HepG2 (cell line): ENCODE data around the gene C10orf90. TPM values are rescaled to one million over a fixed set of nuclear protein-coding genes. Genes with fewer than 3 reads are reported as not detected.

Source experiments
- ATAC-seq: fragments of 200-7000 bp; cut with Tn5 transposase; 3 replicates; pipeline ENCODE4 v1.9.1; 2020; ENCODE audit warnings: mild to moderate bottlenecking, moderate library complexity
- BruUV-seq: library from RNA; stranded (reverse); fragments of 400-500 nt; replicated peaks from 2 replicates; lab custom pipeline; 2021; lab: Mats Ljungman, UMichigan
- CTCF ChIA-PET: fragments of 300-600 bp; formaldehyde crosslinking; extraction: SDS; loops from one replicate; lab custom pipeline; 2021; ENCODE audit warnings: low total read pairs, inconsistent platforms, low intra/inter-chr PET ratio; lab: Yijun Ruan, JAX
- POLR2A ChIA-PET: fragments of 350-600 bp; sonication (Branson Sonifier 250); formaldehyde crosslinking; loops from one replicate; lab custom pipeline; 2020; ENCODE audit warnings: antibody characterized with exemption, inconsistent platforms; lab: Yijun Ruan, JAX
- DNase-seq: peaks from one replicate; pipeline ENCODE4 v3.0.0-alpha.2; 2015; ENCODE audit warnings: low spot score
- FAIRE-seq: peaks from 3 replicates; lab custom pipeline; 2011; peaks lifted over from hg19 to GRCh38; lab: Jason Lieb, UNC
- H2AFZ ChIP-seq: one replicate; pipeline ENCODE4 v1.6.1; 2011; ENCODE audit warnings: low read length, inconsistent platforms
- H3K27ac ChIP-seq: fragments of 300-600 bp; 3 replicates; pipeline ENCODE4 v1.8.0; 2011; ENCODE audit warnings: mixed run types, mild to moderate bottlenecking, mixed read lengths, low read length, inconsistent platforms; ENCODE audit not compliant: insufficient read depth; ENCODE audit errors: extremely low read length
- H3K27me3 ChIP-seq, 2 experiments: fragments of 200-600 bp in 1 of 2; 2 replicates in 1 of 2; 3 replicates in 1 of 2; pipeline versions ENCODE4 v1.6.0 to v1.8.0; 2011; ENCODE audit warnings: low read length in 2 of 2, mild to moderate bottlenecking in 2 of 2, moderate library complexity in 2 of 2, inconsistent platforms in 1 of 2; ENCODE audit not compliant: insufficient read depth in 2 of 2, control insufficient read depth in 1 of 2
- H3K36me3 ChIP-seq, 2 experiments: fragments of 200-600 bp in 1 of 2; replicated peaks in 1 of 2; 2 replicates in 1 of 2; 3 replicates in 1 of 2; pipeline versions ENCODE4 v1.5.1 to v1.8.0; 2011; ENCODE audit warnings: low read length in 2 of 2, inconsistent platforms in 1 of 2; ENCODE audit not compliant: insufficient read depth in 2 of 2, control insufficient read depth in 1 of 2
- H3K4me1 ChIP-seq: 2 replicates; pipeline ENCODE4 v1.5.1; 2012; ENCODE audit warnings: low read length, inconsistent platforms; ENCODE audit not compliant: insufficient read depth
- H3K4me2 ChIP-seq: 2 replicates; pipeline ENCODE4 v1.6.0; 2011; ENCODE audit warnings: low read depth, low read length, inconsistent platforms
- H3K4me3 ChIP-seq, 3 experiments: fragments of 200-600 bp in 1 of 3; sonication (generic), shearing (Covaris generic) in 1 of 3; replicated peaks in 1 of 3; 2 replicates each; pipeline ENCODE4 v1.5.1; 2011 to 2016; ENCODE audit warnings: low read length in 3 of 3, inconsistent platforms in 2 of 3, low read depth in 2 of 3, mild to moderate bottlenecking in 2 of 3, control low read depth in 1 of 3, mixed read lengths in 1 of 3; ENCODE audit not compliant: insufficient read depth in 1 of 3
- H3K79me2 ChIP-seq: one replicate; pipeline ENCODE4 v1.6.1; 2011; ENCODE audit warnings: low read length, inconsistent platforms; ENCODE audit not compliant: insufficient read depth
- H3K9ac ChIP-seq: 2 replicates; pipeline ENCODE4 v1.6.0; 2011; ENCODE audit warnings: mild to moderate bottlenecking, low read depth, low read length, inconsistent platforms; ENCODE audit not compliant: insufficient read depth
- H3K9me3 ChIP-seq: 2 replicates; pipeline ENCODE4 v1.5.1; 2012; ENCODE audit warnings: mild to moderate bottlenecking, low read length
- H4K20me1 ChIP-seq: 2 replicates; pipeline ENCODE4 v1.6.0; 2011; ENCODE audit warnings: inconsistent platforms, mild to moderate bottlenecking, low read length, moderate library complexity; ENCODE audit not compliant: insufficient read depth
- BATF2 ChIP-seq: sonication (generic); formaldehyde crosslinking; IDR thresholded peaks from 2 replicates; pipeline ENCODE4 v1.8.0; 2022; ENCODE audit warnings: mild to moderate bottlenecking, missing genetic modification reagents, moderate library complexity
- BCLAF1 ChIP-seq: fragments of 450-650 bp; IDR thresholded peaks from 2 replicates; pipeline ENCODE4 v1.6.1; 2017; ENCODE audit warnings: mild to moderate bottlenecking
- EED ChIP-seq: sonication (generic); formaldehyde crosslinking; IDR thresholded peaks from 2 replicates; pipeline ENCODE4 v1.5.0; 2020; ENCODE audit warnings: mild to moderate bottlenecking, missing genetic modification reagents
- FOXO1 ChIP-seq: sonication (generic); formaldehyde crosslinking; IDR thresholded peaks from 2 replicates; pipeline ENCODE4 v1.4.0; 2020; ENCODE audit warnings: missing genetic modification reagents
- HDAC6 ChIP-seq: fragments of 200-600 bp; sonication (generic); IDR thresholded peaks from 2 replicates; pipeline ENCODE4 v1.7.0; 2017; ENCODE audit warnings: mild to moderate bottlenecking, antibody characterized with exemption, low read length, low read depth
- HOXA9 ChIP-seq: sonication (generic); formaldehyde crosslinking; IDR thresholded peaks from 2 replicates; pipeline ENCODE4 v1.8.1; 2022; ENCODE audit warnings: missing genetic modification reagents, mild to moderate bottlenecking, moderate library complexity, borderline replicate concordance
- JARID2 ChIP-seq: sonication (generic); formaldehyde crosslinking; IDR thresholded peaks from 2 replicates; pipeline ENCODE4 v1.8.1; 2023; ENCODE audit warnings: missing genetic modification reagents, inconsistent platforms; ENCODE audit not compliant: insufficient replicate concordance
- KMT2A ChIP-seq: sonication (generic); formaldehyde crosslinking; IDR thresholded peaks from 2 replicates; pipeline ENCODE4 v1.4.0; 2020; ENCODE audit warnings: missing genetic modification reagents
- MAF1 ChIP-seq: sonication (generic); formaldehyde crosslinking; IDR thresholded peaks from 2 replicates; pipeline ENCODE4 v1.5.0; 2020; ENCODE audit warnings: missing genetic modification reagents, borderline replicate concordance
- MEIS1 ChIP-seq: sonication (generic); formaldehyde crosslinking; IDR thresholded peaks from 2 replicates; pipeline ENCODE4 v1.9.0; 2021; ENCODE audit warnings: mild to moderate bottlenecking, missing genetic modification reagents, moderate library complexity, borderline replicate concordance
- PLSCR1 ChIP-seq: sonication (generic); formaldehyde crosslinking; IDR thresholded peaks from 2 replicates; pipeline ENCODE4 v1.5.0; 2020; ENCODE audit warnings: missing genetic modification reagents, mild to moderate bottlenecking, borderline replicate concordance
- RBM22 ChIP-seq: fragments of 200-400 bp; formaldehyde crosslinking; optimal IDR thresholded peaks from 2 replicates; pipeline ENCODE3; 2017; ENCODE audit warnings: mild to moderate bottlenecking, low read length, moderate library complexity
- ZNF101 ChIP-seq: sonication (generic); formaldehyde crosslinking; IDR thresholded peaks from 2 replicates; pipeline ENCODE4 v1.4.0; 2020; ENCODE audit warnings: mild to moderate bottlenecking, low read depth, missing genetic modification reagents, borderline replicate concordance
- ZNF30 ChIP-seq: sonication (generic); formaldehyde crosslinking; IDR thresholded peaks from 2 replicates; pipeline ENCODE4 v1.5.0; 2020; ENCODE audit warnings: mild to moderate bottlenecking, missing genetic modification reagents
- ZNF414 ChIP-seq: sonication (generic); formaldehyde crosslinking; IDR thresholded peaks from 2 replicates; pipeline ENCODE4 v1.5.0; 2020; ENCODE audit warnings: missing genetic modification reagents
- ZNF543 ChIP-seq: sonication (generic); formaldehyde crosslinking; IDR thresholded peaks from 2 replicates; pipeline ENCODE4 v1.4.0; 2020; ENCODE audit warnings: mild to moderate bottlenecking, missing genetic modification reagents
- ZNF75D ChIP-seq: sonication (generic); formaldehyde crosslinking; IDR thresholded peaks from 2 replicates; pipeline ENCODE4 v1.8.1; 2023; ENCODE audit warnings: missing genetic modification reagents, mild to moderate bottlenecking, borderline replicate concordance
- WGBS: methylation state at CpG from one replicate; pipeline ENCODE4 v1.1.6; 2017; ENCODE audit warnings: low lambda C conversion rate; 5-methylcytosine and 5-hydroxymethylcytosine counted together
- in situ Hi-C: cut with HindIII; loops from 2 replicates; pipeline ENCODE4 v1.10.0; 2017; ENCODE audit warnings: low pct_unique_long_range_greater_than_20kb; ENCODE audit not compliant: extremely low pct_ligation_motif_present
- intact Hi-C: fragments of 100-400 bp; cut with micrococcal nuclease; formaldehyde crosslinking; loops from one replicate; pipeline ENCODE4 v1.10.0; 2022; ENCODE audit not compliant: unreplicated experiment
- polyA plus RNA-seq, 8 experiments: library from polyadenylated mRNA; depleted of rRNA in 3 of 8; stranded (reverse) in 7 of 8; unstranded in 1 of 8; fragments of >200 nt; fragmentation: Illumina TruSeq in 4 of 8; extraction: Trizol in 4 of 8; gene quantifications; 2 replicates each; pipeline versions ENCODE4 v1.2.1 to v1.2.3, GENCODE V29; 2011 to 2016; ENCODE audit warnings: low read depth in 4 of 8, missing spikeins in 1 of 8, mixed read lengths in 1 of 8; ENCODE audit not compliant: insufficient read depth in 1 of 8
- total RNA-seq, 5 experiments: library from RNA; depleted of rRNA; stranded (reverse); fragments of >200 nt; fragmentation: Illumina TruSeq; extraction: Trizol; gene quantifications; 2 replicates each; pipeline ENCODE4 v1.2.3, GENCODE V29; 2016; ENCODE audit warnings: low read depth in 1 of 5

The C10orf90 gene
- total and polyA plus RNA-seq, 2 of the 13 experiments (the other 11 are each of a cell fraction or from before 2014, with no cell fraction given): not detected

GRCh38 chr10:126661356-126661755, 9.1 kb downstream of the C10orf90 start:
- in situ Hi-C loops: no loop called here

GRCh38 chr10:126659750-126660149, 10.7 kb downstream of the C10orf90 start:
- DNase-seq: no peak
- WGBS: 19% methylated on average over 4 of the region's 4 CpGs
- Histone ChIP-seq H4K20me1 (no peaks in the 10 kb centered on the region), H3K4me1 (no peaks in the 10 kb centered on the region), H3K79me2 (no peaks in the 10 kb centered on the region), H2AFZ (no peak overlapping the region), H3K27me3 (peaks cover 0 to 9% of the 10 kb centered on the region in 2 experiments; a peak in 3 of 5 replicates), H3K36me3 (no peaks in the 10 kb centered on the region), H3K9me3 (no peaks in the 10 kb centered on the region), H3K9ac (no peak overlapping the region), H3K4me3 (no peak overlapping the region), H3K4me2 (no peak overlapping the region), H3K27ac (no peak overlapping the region)
- intact Hi-C loops (no loop called here), in situ Hi-C loops (no loop called here)
- no TSS peak for BruUV-seq
- ChIA-PET CTCF (no interaction called here), POLR2A (no interaction called here)
- ATAC-seq: no peak
- FAIRE-seq: no peak
- no peak for TF ChIP-seq FOXO1 (CRISPR knock-in tag)
- TF ChIP-seq BCLAF1: no peak
- no peak for TF ChIP-seq ZNF75D (CRISPR knock-in tag)
- no peak for TF ChIP-seq BATF2 (CRISPR knock-in tag)
- TF ChIP-seq ZNF101 (CRISPR knock-in tag): no peak
- no peak for TF ChIP-seq PLSCR1 (CRISPR knock-in tag)
- TF ChIP-seq EED (CRISPR knock-in tag): no peak

More at GRCh38 chr10:126661356-126661755, 9.1 kb downstream of the C10orf90 start:
- peaks cover 0 to 12% of the 10 kb centered on the region in 2 experiments; a peak in 3 of 5 replicates for H3K27me3 ChIP-seq
- no peak for ATAC-seq
- TF ChIP-seq MAF1 (CRISPR knock-in tag) (no peak), JARID2 (CRISPR knock-in tag) (no peak), ZNF414 (CRISPR knock-in tag) (no peak), HOXA9 (CRISPR knock-in tag) (no peak), ZNF543 (CRISPR knock-in tag) (no peak), MEIS1 (no peak), ZNF30 (no peak), RBM22 (no peak), KMT2A (no peak), HDAC6 (no peak)
- H3K4me2 ChIP-seq: no peak overlapping the region
- no peaks in the 10 kb centered on the region for H3K4me1 ChIP-seq
- no peaks in the 10 kb centered on the region for H3K79me2 ChIP-seq
- H3K9ac ChIP-seq: no peak overlapping the region
- BruUV-seq: no TSS peak
- no peaks in the 10 kb centered on the region for H4K20me1 ChIP-seq
- intact Hi-C loops: no loop called here
- no peak for FAIRE-seq
- no peak overlapping the region for H2AFZ ChIP-seq
- no peaks in the 10 kb centered on the region for H3K9me3 ChIP-seq
- H3K36me3 ChIP-seq: no peaks in the 10 kb centered on the region
- POLR2A ChIA-PET: no interaction called here
- H3K4me3 ChIP-seq: no peak overlapping the region
- WGBS: 0% methylated on average over 1 of the region's 1 CpG
- CTCF ChIA-PET: no interaction called here
- DNase-seq: no peak
- no peak overlapping the region for H3K27ac ChIP-seq
